ENCODE data around the gene FOXO3.
"Not testable (repeated sequence)": the region's sequence is repeated elsewhere in the genome, so short reads cannot be mapped to it uniquely, and the experiment has no call there.

- TF ChIP-seq, protein P1, sequence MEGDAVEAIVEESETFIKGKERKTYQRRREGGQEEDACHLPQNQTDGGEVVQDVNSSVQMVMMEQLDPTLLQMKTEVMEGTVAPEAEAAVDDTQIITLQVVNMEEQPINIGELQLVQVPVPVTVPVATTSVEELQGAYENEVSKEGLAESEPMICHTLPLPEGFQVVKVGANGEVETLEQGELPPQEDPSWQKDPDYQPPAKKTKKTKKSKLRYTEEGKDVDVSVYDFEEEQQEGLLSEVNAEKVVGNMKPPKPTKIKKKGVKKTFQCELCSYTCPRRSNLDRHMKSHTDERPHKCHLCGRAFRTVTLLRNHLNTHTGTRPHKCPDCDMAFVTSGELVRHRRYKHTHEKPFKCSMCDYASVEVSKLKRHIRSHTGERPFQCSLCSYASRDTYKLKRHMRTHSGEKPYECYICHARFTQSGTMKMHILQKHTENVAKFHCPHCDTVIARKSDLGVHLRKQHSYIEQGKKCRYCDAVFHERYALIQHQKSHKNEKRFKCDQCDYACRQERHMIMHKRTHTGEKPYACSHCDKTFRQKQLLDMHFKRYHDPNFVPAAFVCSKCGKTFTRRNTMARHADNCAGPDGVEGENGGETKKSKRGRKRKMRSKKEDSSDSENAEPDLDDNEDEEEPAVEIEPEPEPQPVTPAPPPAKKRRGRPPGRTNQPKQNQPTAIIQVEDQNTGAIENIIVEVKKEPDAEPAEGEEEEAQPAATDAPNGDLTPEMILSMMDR (IDR thresholded peaks at IDR 0.05) = not testable (repeated sequence)
- TF ChIP-seq EZH2 (IDR thresholded peaks at IDR 0.05) = not testable (repeated sequence)
Observed at GRCh38 chr6:108535920-108536535, 24.7 kb upstream of the FOXO3 start.

All from neural progenitor cell (in vitro differentiated cells).